GM23248 (cell line): ENCODE results near the gene GSTT2. TPM values are rescaled to one million over a fixed set of nuclear protein-coding genes. Genes with fewer than 3 reads are reported as not detected.

Source experiments
- DNase-seq: peaks from one replicate; pipeline ENCODE4 v3.0.0-alpha.2; 2015
- H2AFZ ChIP-seq: fragments of 200-600 bp; sonication (generic); 2 replicates; pipeline ENCODE4 v1.6.1; 2016; ENCODE audit warnings: antibody characterized with exemption
- H3F3A ChIP-seq: fragments of 200-600 bp; sonication (generic); 2 replicates; pipeline ENCODE4 v1.6.1; 2016; ENCODE audit warnings: mild to moderate bottlenecking, antibody characterized with exemption, mixed run types; ENCODE audit not compliant: insufficient read depth
- H3K27ac ChIP-seq: fragments of 200-600 bp; sonication (generic); 2 replicates; pipeline ENCODE4 v1.5.1; 2016; ENCODE audit warnings: mild to moderate bottlenecking
- H3K27me3 ChIP-seq: fragments of 200-600 bp; sonication (generic); replicated peaks from 2 replicates; pipeline ENCODE4 v1.6.1; 2016; ENCODE audit warnings: mild to moderate bottlenecking; ENCODE audit not compliant: insufficient read depth
- H3K36me3 ChIP-seq: fragments of 200-600 bp; sonication (generic); 2 replicates; pipeline ENCODE4 v1.6.1; 2016; ENCODE audit warnings: low read depth, mild to moderate bottlenecking
- H3K4me1 ChIP-seq: fragments of 200-600 bp; sonication (generic); 2 replicates; pipeline ENCODE4 v1.6.1; 2016; ENCODE audit warnings: mild to moderate bottlenecking; ENCODE audit not compliant: insufficient read depth
- H3K4me2 ChIP-seq: fragments of 200-600 bp; sonication (generic); one replicate; pipeline ENCODE4 v1.6.1; 2016; ENCODE audit warnings: mild to moderate bottlenecking; ENCODE audit not compliant: unreplicated experiment
- H3K4me3 ChIP-seq: fragments of 200-600 bp; sonication (generic); 2 replicates; pipeline ENCODE4 v1.5.1; 2016; ENCODE audit warnings: mild to moderate bottlenecking
- H3K79me2 ChIP-seq: fragments of 200-600 bp; sonication (generic); 2 replicates; pipeline ENCODE4 v1.6.1; 2016; ENCODE audit warnings: mild to moderate bottlenecking; ENCODE audit not compliant: insufficient read depth
- H3K9ac ChIP-seq: fragments of 200-600 bp; sonication (generic); 2 replicates; pipeline ENCODE4 v1.6.1; 2016; ENCODE audit warnings: mild to moderate bottlenecking
- H3K9me2 ChIP-seq: fragments of 200-600 bp; sonication (generic); 2 replicates; pipeline ENCODE4 v1.6.1; 2016; ENCODE audit warnings: mixed run types, mild to moderate bottlenecking, moderate library complexity; ENCODE audit not compliant: insufficient read depth
- H3K9me3 ChIP-seq: fragments of 200-600 bp; sonication (generic); one replicate; pipeline ENCODE4 v1.6.1; 2017; ENCODE audit warnings: low read depth
- H4K20me1 ChIP-seq: fragments of 200-600 bp; sonication (generic); 2 replicates; pipeline ENCODE4 v1.6.0; 2016; ENCODE audit not compliant: insufficient read depth
- EZH2 ChIP-seq: fragments of 200-600 bp; sonication (generic); IDR thresholded peaks from 2 replicates; pipeline ENCODE4 v1.6.1; 2018; ENCODE audit warnings: antibody characterized with exemption, mild to moderate bottlenecking; ENCODE audit not compliant: insufficient read depth, poor library complexity, severe bottlenecking
- EZH2phosphoT487 ChIP-seq: fragments of 200-600 bp; sonication (generic); IDR thresholded peaks from 2 replicates; pipeline ENCODE4 v1.6.1; 2018; ENCODE audit warnings: antibody characterized with exemption, moderate library complexity, mild to moderate bottlenecking, low read depth; ENCODE audit not compliant: insufficient read depth
- WGBS, 2 experiments: methylation state at CpG; one replicate each; pipeline ENCODE4 v1.1.6; 2015 to 2017; ENCODE audit warnings: low lambda C conversion rate in 2 of 2, low coverage in 1 of 2; ENCODE audit errors: missing lambda C conversion rate in 2 of 2; 5-methylcytosine and 5-hydroxymethylcytosine counted together
- in situ Hi-C: fragments of 300-500 bp; cut with MboI; formaldehyde crosslinking; loops from 2 replicates; pipeline ENCODE4 v1.15.0; 2020
- polyA plus RNA-seq: library from polyadenylated mRNA; unstranded; fragments of >200 nt; fragmentation: Nextera tagmentation; extraction: Ambion mirVana; gene quantifications from 2 replicates; pipeline ENCODE4 v1.2.1, GENCODE V29; 2016
- total RNA-seq: library from RNA; depleted of rRNA; stranded (reverse); fragments of >200 nt; shearing (Covaris generic); gene quantifications from 2 replicates; pipeline ENCODE4 v1.2.3, GENCODE V29; 2014

The GSTT2 gene
- total and polyA plus RNA-seq, 2 experiments from 2014 or later: 0.65 to 1.2 TPM

- in situ Hi-C loops: no loop called here
- Histone ChIP-seq H3K27ac (no peak overlapping the region), H3K36me3 (no peaks in the 10 kb centered on the region), H3F3A (no peaks in the 10 kb centered on the region), H3K27me3 (no peaks in the 10 kb centered on the region), H4K20me1 (no peaks in the 10 kb centered on the region), H3K9me2 (no peaks in the 10 kb centered on the region), H3K4me1 (no peaks in the 10 kb centered on the region), H3K79me2 (peaks cover 6% of the 10 kb centered on the region), H2AFZ (no peak overlapping the region), H3K9me3 (no peaks in the 10 kb centered on the region), H3K9ac (no peak overlapping the region), H3K4me3 (no peak overlapping the region), H3K4me2 (no peak overlapping the region)
- TF ChIP-seq EZH2 (no peak), EZH2phosphoT487 (no peak)
- 77 to 80% methylated on average over 6 of the region's 6 CpGs for WGBS, 2 experiments
- DNase-seq: no peak
Measured at GRCh38 chr22:24006914-24007214, 26.9 kb downstream of the GSTT2 start.

- DNase-seq: no peak
- WGBS, 2 experiments: 62% methylated on average over 8 of the region's 8 CpGs
Measured at GRCh38 chr22:24007253-24008021, 27.5 kb downstream of the GSTT2 start.

GRCh38 chr22:24008022-24008283 is 28.0 kb downstream of the GSTT2 start:
- DNase-seq: no peak
- WGBS, 2 experiments: 60 to 62% methylated on average over 1 of the region's 1 CpG
- TF ChIP-seq EZH2: no peak
- no peak for TF ChIP-seq EZH2phosphoT487
- H3K9ac ChIP-seq: no peak overlapping the region
- H3K4me1 ChIP-seq: 0 out of 2 replicates have a peak, but pooled peaks cover 9% of the 10 kb centered on the region
- H4K20me1 ChIP-seq: no peaks in the 10 kb centered on the region
- no peak overlapping the region for H2AFZ ChIP-seq
- in situ Hi-C loops: no loop called here
- H3K4me2 ChIP-seq: no peak overlapping the region
- peaks cover 17% of the 10 kb centered on the region for H3K79me2 ChIP-seq
- H3K36me3 ChIP-seq: no peaks in the 10 kb centered on the region
- H3K4me3 ChIP-seq: no peak overlapping the region
- no peaks in the 10 kb centered on the region for H3F3A ChIP-seq
- H3K27me3 ChIP-seq: no peaks in the 10 kb centered on the region
- H3K9me3 ChIP-seq: no peaks in the 10 kb centered on the region
- no peak overlapping the region for H3K27ac ChIP-seq
- H3K9me2 ChIP-seq: no peaks in the 10 kb centered on the region

More at GRCh38 chr22:24007253-24008021, 27.5 kb downstream of the GSTT2 start:
- Histone ChIP-seq H3F3A (no peaks in the 10 kb centered on the region), H3K27ac (no peak overlapping the region), H3K4me1 (0 out of 2 replicates have a peak, but pooled peaks cover 3% of the 10 kb centered on the region), H3K36me3 (no peaks in the 10 kb centered on the region), H3K9me2 (no peaks in the 10 kb centered on the region), H3K4me3 (no peak overlapping the region), H2AFZ (no peak overlapping the region), H3K79me2 (peaks cover 12% of the 10 kb centered on the region), H3K9ac (no peak overlapping the region), H3K9me3 (no peaks in the 10 kb centered on the region), H3K27me3 (no peaks in the 10 kb centered on the region), H3K4me2 (no peak overlapping the region), H4K20me1 (no peaks in the 10 kb centered on the region)
- TF ChIP-seq EZH2: no peak
- TF ChIP-seq EZH2phosphoT487: no peak
- in situ Hi-C loops: no loop called here

- Histone ChIP-seq H3K9me2 (no peaks in the 10 kb centered on the region), H3K4me1 (0 out of 2 replicates have a peak, but pooled peaks cover 9% of the 10 kb centered on the region), H3K4me3 (no peak overlapping the region), H3F3A (no peaks in the 10 kb centered on the region), H3K9me3 (no peaks in the 10 kb centered on the region), H3K27ac (no peak overlapping the region), H3K27me3 (no peaks in the 10 kb centered on the region), H3K4me2 (no peak overlapping the region), H2AFZ (no peak overlapping the region), H3K36me3 (no peaks in the 10 kb centered on the region), H3K79me2 (peaks cover 23% of the 10 kb centered on the region), H3K9ac (no peak overlapping the region), H4K20me1 (no peaks in the 10 kb centered on the region)
- 71 to 78% methylated on average over 6 of the region's 6 CpGs for WGBS, 2 experiments
- in situ Hi-C loops: no loop called here
- DNase-seq: no peak
- TF ChIP-seq EZH2phosphoT487: no peak
- TF ChIP-seq EZH2: no peak
Measured at GRCh38 chr22:24008381-24009226, 28.7 kb downstream of the GSTT2 start.
